CD4-positive, alpha-beta T cell treated with Interleukin-15 for 1 hour (primary cell): ENCODE data around the gene TRABD.

Experiments used
- DNase-seq: peaks from one replicate; pipeline ENCODE4 v3.0.0-alpha.2; 2020

The TRABD gene

GRCh38 chr22:50220603-50221409 is 35.1 kb downstream of the TRABD start:
- no peak for DNase-seq

- no peak for DNase-seq
These were observed 35.9 kb downstream of the TRABD start for GRCh38 chr22:50221410-50222300.

- DNase-seq = no peak
These were observed 36.8 kb downstream of the TRABD start for GRCh38 chr22:50222508-50222907.

DNA sequence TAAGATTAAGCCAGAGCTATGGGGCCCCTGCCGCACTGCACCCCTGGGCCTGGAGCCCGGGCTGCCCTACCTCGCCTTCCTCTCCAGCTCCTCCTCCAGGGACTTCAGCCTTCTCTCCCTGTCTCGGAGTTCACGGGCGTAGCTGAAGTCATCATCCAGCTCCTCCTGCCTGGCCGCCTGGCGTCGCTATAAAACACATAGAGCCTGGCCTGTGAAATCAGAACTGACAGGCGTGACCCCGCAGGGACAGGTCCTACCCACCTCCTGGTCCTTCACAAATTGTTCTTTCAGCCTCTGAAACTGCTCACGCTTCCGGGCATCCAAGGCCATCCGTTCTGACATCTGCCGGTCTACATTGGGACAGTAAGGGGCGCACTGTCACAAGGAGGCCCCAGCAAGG is 38.4 kb downstream of the TRABD start:
- DNase-seq = no peak

DNA sequence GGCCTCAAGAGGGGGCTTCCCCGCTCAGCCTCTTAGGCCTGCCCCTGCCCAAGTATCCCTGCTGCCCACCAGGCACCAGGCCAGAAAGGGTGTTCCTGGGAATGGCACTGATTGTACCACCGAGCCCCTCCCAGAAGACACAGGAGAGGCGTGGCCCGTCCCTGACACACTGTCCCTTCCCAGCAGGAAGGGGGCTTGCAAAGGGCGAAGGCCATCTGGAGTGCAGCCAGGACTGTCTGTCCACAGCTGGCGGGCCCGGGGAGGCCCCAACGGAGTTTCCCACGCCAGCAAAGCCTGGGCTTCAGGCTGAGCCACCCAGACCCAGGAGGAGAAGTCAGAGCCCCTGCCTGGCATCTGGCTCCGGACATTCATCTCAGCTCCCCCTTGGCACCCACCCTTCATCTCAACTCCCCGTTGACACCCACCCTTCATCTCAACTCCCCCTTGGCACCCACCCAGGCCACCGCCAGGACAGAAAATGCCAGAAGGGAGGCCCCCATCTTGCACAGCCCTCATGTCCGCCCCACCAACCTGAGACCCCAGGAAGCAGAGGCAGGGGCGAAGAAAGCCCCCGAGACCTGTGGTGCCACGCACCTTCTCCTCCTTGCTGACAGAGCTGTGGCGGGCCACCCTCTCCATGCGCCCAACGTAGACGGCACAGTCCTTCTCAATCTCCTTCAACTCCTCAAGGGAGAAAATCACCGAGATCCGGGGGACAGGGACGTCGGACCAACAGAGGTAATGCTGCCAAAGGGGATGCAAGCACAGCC is 39.7 kb downstream of the TRABD start:
- DNase-seq = no peak

GRCh38 chr22:50226063-50226874 is 40.6 kb downstream of the TRABD start:
- no peak for DNase-seq

DNA sequence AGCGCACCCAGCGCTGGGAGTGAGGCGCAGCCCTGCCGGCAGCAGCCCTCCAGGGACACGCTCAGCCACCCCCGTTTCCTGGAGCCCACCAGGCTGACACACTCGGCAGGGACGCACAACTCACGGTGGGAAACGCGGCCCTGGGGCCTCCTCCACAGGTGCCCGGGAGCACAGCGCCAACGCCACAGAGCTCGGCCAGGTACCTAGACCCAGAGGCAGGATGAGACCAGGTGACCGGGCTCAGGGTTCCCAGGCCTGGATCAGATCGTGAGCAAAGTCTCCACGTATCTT is 41.1 kb downstream of the TRABD start:
- no peak for DNase-seq

GRCh38 chr22:50227579-50228215 is 42.0 kb downstream of the TRABD start:
- no peak for DNase-seq

GRCh38 chr22:50228366-50228765 is 42.7 kb downstream of the TRABD start:
- DNase-seq = no peak

DNA sequence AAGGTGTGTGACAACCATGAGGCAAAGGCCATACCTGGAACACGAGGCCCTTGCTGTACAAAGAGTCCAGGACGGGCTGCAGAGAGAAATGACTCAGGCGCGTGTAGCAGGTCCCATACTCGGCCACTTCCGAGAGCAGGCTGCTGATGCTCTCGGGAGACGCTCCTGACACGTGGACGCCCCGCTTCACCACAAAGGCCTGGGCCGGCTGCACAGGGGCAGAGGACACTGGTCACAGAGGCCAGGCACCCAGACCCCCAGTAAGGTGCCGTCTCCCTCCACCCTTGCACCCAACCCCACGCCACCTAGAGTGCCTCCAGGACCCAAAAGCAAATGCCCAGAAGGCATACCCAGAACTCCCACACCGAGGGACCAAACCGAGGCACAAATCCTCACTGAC is 43.7 kb downstream of the TRABD start:
- no peak for DNase-seq

DNA sequence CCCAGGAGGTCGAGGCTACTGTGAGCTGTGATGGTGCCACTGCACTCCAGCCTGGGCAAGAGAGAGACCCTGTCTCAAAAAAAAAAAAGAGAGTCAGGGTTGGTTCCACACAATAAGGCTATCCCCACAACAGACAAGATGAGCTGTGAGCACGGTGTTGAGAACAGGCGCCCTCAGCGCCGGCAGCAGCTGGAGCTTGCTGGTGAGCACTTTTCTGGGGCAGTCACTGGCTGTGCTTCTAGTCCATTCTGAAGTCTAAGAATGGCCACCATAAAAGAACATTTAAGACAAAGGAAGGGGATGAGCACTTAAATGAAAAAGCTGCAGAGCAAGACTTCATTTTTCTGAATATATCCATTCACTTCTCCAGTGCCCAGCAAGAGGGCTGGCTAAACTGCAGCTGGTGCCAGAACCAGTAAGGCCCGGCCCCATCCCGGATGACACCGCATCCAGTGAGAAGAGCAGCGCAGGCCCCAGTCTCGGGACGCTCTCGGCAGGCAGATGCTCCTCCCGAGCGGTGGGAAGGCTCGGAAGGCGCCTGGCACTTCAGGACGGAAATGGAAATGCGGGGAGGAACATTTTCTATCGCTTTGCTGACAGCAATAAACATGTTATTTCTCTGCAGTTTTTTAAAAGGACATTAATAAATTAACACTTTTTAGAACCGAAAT is 46.9 kb downstream of the TRABD start:
- DNase-seq = no peak

GRCh38 chr22:50233223-50233622 is 47.5 kb downstream of the TRABD start:
- DNase-seq = no peak

DNA sequence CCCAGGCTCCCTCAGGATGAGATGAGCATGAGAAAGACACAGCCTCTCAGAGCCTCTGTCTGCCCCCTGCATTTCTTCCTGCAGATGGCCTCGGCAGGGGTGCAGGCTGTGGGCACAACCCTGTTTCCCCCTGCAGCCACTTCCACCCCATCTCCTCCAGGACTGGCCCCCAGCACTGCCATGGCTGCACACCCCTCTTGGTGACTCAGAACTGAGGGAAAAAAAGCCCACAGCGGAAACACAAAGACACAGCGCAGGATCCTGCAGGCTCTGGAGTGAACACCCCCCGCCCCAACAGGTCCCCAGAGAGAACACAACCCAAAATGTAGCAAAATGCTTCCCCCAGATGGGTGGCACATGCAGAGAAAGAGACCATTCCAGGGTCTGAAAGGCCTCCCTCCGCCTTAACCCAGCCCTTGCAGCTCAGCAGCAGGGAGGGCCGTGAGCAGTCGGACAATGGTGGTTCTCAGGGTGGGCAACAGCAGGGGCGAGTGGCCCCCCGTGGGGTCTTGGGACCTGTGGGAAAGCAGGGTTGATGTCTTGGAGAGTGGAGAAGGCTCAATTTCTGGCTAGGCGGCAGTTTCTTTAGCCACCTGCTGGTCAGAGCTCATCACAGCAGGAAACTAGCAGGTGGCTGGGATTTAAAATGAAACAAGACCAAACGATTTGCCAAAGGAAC is 51.2 kb downstream of the TRABD start:
- DNase-seq = no peak

DNA sequence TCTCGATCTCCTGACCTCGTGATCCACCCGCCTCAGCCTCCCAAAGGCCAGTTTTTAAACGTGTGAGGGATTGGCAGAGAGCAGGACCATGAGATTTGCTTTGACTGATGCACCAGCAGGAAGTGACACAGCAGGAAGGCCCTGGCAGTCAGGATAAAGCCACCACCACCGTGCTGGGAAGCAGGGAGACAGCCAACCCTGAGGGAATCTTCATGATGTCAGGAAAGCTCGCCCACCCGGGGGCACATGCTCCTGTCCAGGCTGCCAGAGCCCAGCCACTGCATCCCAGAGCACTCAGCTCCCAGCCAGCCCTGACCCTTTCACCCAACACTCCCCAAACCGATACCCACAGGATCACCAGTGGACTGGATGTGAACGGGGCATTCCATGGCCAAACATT is 53.0 kb downstream of the TRABD start:
- no peak for DNase-seq

- no peak for DNase-seq
These were observed 56.8 kb downstream of the TRABD start for GRCh38 chr22:50242406-50242949.

DNA sequence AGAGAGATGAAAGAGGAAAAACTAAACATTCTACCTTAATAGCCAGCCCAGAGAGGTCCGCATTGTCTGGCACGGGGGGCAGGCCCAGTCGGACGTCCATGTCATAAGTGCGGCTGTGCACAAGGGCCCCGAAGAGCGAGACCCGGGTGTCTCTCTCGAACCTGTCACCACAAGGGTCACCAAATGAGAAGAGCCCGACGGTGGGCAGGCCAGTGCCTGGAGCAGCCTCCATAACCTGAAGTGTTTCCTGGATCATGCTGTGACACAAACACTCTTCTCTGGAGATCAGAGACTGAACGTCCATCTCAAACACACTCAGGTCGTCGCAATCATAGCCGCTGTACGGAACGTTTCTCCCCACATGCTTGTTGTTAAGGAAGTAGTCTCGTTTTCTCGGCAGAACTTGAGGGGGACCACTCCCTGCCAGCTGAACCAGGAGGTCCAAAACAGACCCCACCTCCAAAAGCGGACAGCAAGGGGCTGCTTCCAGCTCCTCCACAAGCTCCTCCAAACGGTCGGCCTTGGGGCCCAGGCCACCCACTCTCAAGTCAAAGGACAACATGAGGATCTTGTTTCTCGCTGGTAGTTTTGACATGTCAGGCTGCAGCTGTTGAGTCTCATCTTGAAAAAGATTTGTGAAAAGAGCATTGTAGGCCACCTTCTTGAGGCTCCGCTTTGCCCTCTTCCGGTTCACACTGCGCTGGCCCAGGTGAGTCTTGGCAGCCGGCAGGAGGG is 58.1 kb downstream of the TRABD start:
- no peak for DNase-seq

DNA sequence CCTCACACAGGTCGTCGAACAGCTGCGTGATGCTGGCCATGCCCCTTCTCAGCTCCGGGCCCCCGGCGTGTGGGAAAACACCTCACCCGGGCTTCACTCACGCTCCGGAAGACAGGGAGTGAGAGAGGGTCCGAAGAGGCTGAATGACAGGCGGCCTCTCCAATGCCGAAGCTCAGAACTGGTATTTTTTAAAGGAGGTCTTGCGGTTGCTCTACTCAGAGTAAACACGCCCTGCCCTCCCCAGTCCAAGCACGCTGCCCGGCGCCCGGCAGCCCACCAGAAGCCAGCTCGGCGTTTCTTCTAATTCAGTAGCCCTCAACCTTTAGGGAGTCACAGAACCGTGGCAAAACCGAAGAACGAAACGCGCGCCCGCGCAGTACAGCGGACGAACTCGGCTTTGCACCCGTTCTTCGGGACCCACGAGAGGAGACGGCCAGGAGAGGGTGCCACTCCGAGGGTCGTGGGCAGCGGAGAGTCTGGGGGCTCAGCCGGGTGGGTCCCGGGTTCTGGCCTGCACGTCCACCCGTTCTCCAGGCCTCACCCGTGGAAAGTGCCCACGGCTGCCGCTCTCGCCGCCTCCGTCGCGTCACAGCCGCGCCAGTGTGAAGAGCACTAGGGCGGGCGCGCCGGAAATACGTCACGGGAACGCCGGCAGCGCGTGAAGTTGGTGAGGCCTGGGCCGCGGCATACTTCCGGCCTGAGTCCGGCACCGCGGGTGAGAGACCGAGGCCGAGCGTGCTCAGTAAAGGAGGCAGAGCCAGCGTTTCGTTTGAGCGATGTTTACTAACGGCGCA is 58.9 kb downstream of the TRABD start, which contains the start of gene TUBGCP6:
TUBGCP6 (minus strand) TSS at position 604 of the 794 bp plus-strand sequence; CDS start at position 40, 564 bp downstream.
- peak; percentile 90 for DNase-seq

DNA sequence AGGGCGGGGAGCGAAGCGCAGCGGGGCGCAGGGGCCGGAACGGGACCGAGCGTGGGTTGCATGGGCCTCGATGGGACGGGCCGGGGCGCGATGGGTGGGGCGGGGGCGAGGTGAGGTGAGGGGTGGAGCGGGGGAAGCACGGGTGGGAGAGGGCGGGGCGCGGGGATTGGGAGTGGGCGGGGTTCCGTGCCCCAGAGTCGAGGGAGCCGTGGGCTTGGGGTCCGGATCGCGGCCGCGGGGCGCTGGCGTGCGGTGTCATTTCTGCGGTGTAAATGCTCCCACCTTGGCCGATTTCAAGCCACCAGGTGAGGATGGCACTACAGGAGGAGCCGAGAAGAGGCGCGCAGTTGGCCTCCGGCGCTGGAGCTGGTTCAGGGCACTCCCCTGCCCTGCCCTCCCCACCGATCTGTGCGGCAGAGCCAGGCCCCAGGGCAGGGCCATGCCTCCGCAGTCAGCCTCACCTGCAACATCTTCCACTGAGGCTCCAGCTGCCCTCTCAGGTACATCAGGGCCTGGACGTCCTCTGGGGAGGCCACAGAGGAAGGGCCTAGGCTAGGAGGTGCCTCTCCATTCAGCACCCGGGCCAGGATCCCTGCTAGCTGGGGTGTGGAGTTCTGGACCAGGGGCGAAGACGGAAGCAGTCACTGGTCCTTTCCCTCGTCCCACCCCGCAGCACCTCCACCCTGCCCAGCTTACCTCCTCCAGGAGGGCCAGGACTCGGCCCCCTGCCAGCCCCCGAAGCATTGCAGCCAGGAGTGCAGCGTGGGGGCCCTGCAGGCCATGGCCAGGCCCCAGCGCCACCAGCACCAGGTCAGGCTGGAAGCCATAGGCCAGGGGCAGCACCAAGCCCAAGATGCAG is 59.7 kb downstream of the TRABD start:
- no peak for DNase-seq
